Upper lobe of left lung (tissue), 6 donors: ENCODE results near the gene ROR2. TPM values are rescaled to one million over a fixed set of nuclear protein-coding genes. Genes with fewer than 3 reads are reported as not detected.

ENCODE experiments used
- ATAC-seq, 2 donors: fragments of 200-7000 bp; cut with Tn5 transposase; one replicate each; pipeline ENCODE4 v1.9.1; 2022; ENCODE audit warnings: mild to moderate bottlenecking in 2 of 2, moderate library complexity in 2 of 2; ENCODE audit not compliant: low FRiP score in 2 of 2
- DNase-seq, 2 donors: peaks; one replicate each; pipeline ENCODE4 v3.0.0-alpha.2; 2019 to 2020
- H3K27ac ChIP-seq, 4 donors: fragments of 200-600 bp; sonication (generic); one replicate each; pipeline ENCODE4 v1.5.1; 2016 to 2019
- H3K27me3 ChIP-seq, 4 donors: fragments of 200-600 bp; sonication (generic); one replicate each; pipeline ENCODE4 v1.5.1; 2017 to 2019
- H3K36me3 ChIP-seq, 4 donors: fragments of 200-600 bp; sonication (generic); one replicate each; pipeline ENCODE4 v1.5.1; 2016 to 2019
- H3K4me1 ChIP-seq, 4 donors: fragments of 200-600 bp; sonication (generic); one replicate each; pipeline ENCODE4 v1.5.1; 2018 to 2019
- H3K4me3 ChIP-seq, 4 donors: fragments of 200-600 bp; sonication (generic); one replicate each; pipeline ENCODE4 v1.5.1; 2017 to 2019; ENCODE audit warnings: mild to moderate bottlenecking in 2 of 4, moderate library complexity in 1 of 4
- H3K9me3 ChIP-seq, 4 donors: fragments of 200-600 bp; sonication (generic); one replicate each; pipeline ENCODE4 v1.5.1; 2018 to 2019
- EP300 ChIP-seq, 4 donors: sonication (generic); formaldehyde crosslinking; IDR thresholded peaks; one replicate each; pipeline ENCODE4 v1.5.1; 2017; ENCODE audit warnings: antibody characterized with exemption in 4 of 4, control low read depth in 2 of 4
- POLR2A ChIP-seq, 4 donors: fragments of 450-650 bp; IDR thresholded peaks; one replicate each; pipeline ENCODE4 v1.5.1; 2016 to 2017; ENCODE audit warnings: antibody characterized with exemption in 4 of 4, mild to moderate bottlenecking in 2 of 4
- POLR2AphosphoS5 ChIP-seq, 2 donors: sonication (generic); formaldehyde crosslinking; IDR thresholded peaks; one replicate each; pipeline ENCODE4 v1.5.1; 2017; ENCODE audit warnings: antibody characterized with exemption in 2 of 2
- WGBS, 2 donors: methylation state at CpG; one replicate each; pipeline ENCODE4 v1.1.5; 2017 to 2018; 5-methylcytosine and 5-hydroxymethylcytosine counted together
- total RNA-seq, 6 donors: library from RNA; depleted of rRNA in 4 of 6; stranded (reverse); fragments of >200 nt in 4 of 6; gene quantifications; one replicate each; pipeline versions ENCODE4 v1.1.0 to v1.2.1, GENCODE V29; 2016 to 2021
- TF ChIP-seq, protein P1 (sequence below), 6 experiments: fragments of 450-650 bp in 4 of 6; fragments of 200-600 bp in 2 of 6; sonication (generic) in 2 of 6; IDR thresholded peaks; one replicate each; pipeline ENCODE4 v1.5.1; 2016 to 2019; ENCODE audit warnings: antibody characterized with exemption in 6 of 6
- donor health status: DM: no; HTN: no; CAD: no; lungs with moderate emphysema.
- donor health status: DM: no; HTN: yes; CAD: no; lungs with severe emphysema.

Gene ROR2
- total RNA-seq, 6 donors from 2014 or later, result 2.7 to 8.1 (median 3.4) TPM

DNA sequence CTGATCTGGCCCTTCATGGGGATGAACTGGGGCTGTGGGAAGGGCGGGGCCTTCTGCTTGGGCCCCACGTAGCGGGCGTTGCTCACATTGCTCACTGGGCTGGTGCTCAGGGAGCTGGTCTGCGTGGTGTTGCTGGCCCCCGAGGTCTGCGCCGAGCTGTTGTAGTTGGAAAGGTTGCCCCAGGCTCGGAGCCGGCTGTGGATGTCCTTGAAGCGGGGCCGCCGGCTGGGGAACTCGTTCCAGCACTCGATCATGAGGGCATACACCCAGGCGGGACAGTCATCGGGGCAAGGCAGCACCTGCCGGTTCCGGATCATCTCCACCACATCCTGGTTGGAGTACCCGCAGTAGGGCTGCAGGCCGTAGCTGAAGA lies 226.0 kb downstream of the ROR2 start:
- Histone ChIP-seq H3K4me1 (no peaks in the 10 kb centered on the region), H3K27ac (no peak overlapping the region), H3K4me3 (no peak overlapping the region), H3K9me3 (no peaks in the 10 kb centered on the region), H3K27me3 (no peaks in the 10 kb centered on the region), H3K36me3 (no peaks in the 10 kb centered on the region)
- WGBS, 2 donors, result 92 to 98% methylated on average over 9 to 21 of the region's 21 CpGs
- DNase-seq (peak in 1 of 2 donors; percentile 77), ATAC-seq (no peak)
- no peak for TF ChIP-seq POLR2AphosphoS5 (IDR thresholded peaks at IDR 0.05)
- TF ChIP-seq, protein P1, sequence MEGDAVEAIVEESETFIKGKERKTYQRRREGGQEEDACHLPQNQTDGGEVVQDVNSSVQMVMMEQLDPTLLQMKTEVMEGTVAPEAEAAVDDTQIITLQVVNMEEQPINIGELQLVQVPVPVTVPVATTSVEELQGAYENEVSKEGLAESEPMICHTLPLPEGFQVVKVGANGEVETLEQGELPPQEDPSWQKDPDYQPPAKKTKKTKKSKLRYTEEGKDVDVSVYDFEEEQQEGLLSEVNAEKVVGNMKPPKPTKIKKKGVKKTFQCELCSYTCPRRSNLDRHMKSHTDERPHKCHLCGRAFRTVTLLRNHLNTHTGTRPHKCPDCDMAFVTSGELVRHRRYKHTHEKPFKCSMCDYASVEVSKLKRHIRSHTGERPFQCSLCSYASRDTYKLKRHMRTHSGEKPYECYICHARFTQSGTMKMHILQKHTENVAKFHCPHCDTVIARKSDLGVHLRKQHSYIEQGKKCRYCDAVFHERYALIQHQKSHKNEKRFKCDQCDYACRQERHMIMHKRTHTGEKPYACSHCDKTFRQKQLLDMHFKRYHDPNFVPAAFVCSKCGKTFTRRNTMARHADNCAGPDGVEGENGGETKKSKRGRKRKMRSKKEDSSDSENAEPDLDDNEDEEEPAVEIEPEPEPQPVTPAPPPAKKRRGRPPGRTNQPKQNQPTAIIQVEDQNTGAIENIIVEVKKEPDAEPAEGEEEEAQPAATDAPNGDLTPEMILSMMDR (IDR thresholded peaks at IDR 0.05), result no peak
- no peak for TF ChIP-seq POLR2A (IDR thresholded peaks at IDR 0.05)
- no peak for TF ChIP-seq EP300 (IDR thresholded peaks at IDR 0.05)

DNA sequence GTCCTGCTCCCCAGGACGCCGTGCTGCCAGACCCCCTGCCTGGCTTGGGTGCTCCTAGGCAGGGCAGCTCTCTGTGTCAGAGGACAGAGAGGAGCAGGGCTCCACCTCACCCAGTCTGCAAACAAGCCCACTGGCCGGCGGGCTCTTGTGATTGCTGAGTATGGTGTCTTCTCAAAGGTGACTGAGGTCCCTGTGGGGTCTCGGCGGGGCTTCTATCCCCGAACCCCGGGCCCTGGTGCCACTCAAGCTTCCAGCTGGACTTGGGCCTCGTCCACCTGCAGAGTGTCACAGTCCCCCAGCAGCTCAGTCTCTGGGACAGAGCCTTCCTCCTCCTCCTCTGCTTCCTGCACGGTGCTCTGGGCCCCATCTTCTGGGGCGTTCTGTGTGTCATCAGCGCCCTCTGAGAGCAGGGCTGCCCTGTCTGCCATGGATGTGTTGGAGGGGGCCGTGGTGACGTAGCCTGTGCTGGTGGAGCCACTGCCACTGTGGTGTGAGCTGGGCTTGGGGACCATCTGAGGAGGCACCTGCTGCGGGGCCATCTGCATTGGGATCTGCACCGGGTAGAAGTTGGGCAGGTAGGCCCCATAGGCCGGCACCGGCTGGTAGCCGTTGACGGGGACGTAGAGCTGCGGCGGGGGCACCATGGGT lies 226.5 kb downstream of the ROR2 start:
- TF ChIP-seq, protein P1 (IDR thresholded peaks at IDR 0.05), result no peak
- Histone ChIP-seq H3K36me3 (no peaks in the 10 kb centered on the region), H3K27ac (no peak overlapping the region), H3K9me3 (no peaks in the 10 kb centered on the region), H3K4me3 (no peak overlapping the region), H3K27me3 (no peaks in the 10 kb centered on the region), H3K4me1 (no peaks in the 10 kb centered on the region)
- DNase-seq (peak; percentile 18 to 71), ATAC-seq (no peak)
- WGBS, 2 donors, result 80 to 85% methylated on average over 4 to 20 of the region's 23 CpGs

DNA sequence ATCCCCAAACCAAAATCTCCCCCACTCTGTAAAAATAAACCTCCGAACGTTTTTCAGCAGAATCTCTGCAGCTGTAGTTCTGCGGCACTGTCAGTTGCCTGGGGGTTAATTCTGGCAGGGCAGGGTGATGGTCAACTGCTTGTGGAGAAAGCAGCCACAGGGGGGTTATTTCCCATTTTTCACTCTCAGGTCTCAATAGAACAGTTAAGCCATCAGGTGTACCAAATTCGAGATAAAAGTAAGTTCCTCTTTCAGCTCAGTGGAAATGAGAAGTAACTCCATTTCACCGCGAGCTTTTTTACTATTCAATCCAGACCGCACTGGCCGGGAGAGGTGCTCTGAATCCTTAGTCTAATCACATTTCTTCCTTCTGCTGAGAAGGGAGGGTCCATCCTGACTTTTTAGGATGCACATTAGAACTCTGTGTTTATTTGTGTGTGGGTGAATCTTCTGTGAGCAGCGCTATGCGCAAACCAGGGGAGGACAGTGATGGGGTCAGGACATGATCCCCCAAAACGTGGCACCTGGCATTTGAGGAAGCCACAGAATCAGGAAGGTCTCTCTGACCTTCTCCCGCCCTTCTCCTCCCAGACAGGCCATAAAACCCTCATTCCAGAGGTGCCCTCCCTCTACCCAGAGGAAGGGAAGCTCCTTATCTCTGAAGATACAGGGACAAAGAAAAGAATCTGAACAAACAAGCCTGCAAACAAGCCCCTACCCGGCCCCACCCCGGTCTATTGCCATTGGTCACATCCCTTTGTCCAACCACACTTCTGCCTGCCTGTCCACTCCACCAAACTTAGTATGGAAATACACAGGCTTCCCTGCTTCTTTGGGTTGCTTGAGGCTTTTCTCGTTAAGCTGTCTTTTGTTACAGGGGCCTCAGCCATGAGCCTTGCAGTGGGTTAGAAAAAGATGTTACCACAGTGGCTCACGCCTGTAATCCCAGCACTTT lies 229.0 kb downstream of the ROR2 start:
- H3K27ac ChIP-seq, result no peak overlapping the region
- DNase-seq (no peak), ATAC-seq (no peak)
- no peak overlapping the region for H3K4me3 ChIP-seq
- H3K4me1 ChIP-seq, result no peaks in the 10 kb centered on the region
- no peaks in the 10 kb centered on the region for H3K9me3 ChIP-seq
- no peaks in the 10 kb centered on the region for H3K27me3 ChIP-seq
- 57 to 69% methylated on average over 16 of the region's 16 CpGs for WGBS, 2 donors
- no peak for TF ChIP-seq POLR2A (IDR thresholded peaks at IDR 0.05)
- no peak for TF ChIP-seq EP300 (IDR thresholded peaks at IDR 0.05)
- TF ChIP-seq POLR2AphosphoS5 (IDR thresholded peaks at IDR 0.05), result no peak
- TF ChIP-seq, protein P1 (IDR thresholded peaks at IDR 0.05), result no peak
- no peaks in the 10 kb centered on the region for H3K36me3 ChIP-seq

DNA sequence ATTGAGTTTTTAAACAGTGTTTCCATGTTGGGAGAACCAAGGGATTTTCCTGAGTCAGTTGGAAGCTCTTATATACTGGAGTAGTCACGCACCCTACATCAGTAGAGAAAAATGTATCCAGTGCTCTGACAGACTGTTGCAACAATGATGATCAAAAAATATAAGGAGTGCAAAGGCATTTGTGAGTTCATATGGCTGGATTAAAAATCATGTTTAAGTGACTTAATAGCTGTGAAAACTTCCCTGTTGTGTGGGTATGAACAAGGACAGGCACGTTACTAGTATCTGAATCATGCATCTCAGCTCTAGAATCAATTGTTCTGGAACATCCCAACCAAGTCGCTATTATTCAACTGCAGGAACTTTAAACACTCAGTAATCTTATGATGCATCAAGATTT lies 229.7 kb downstream of the ROR2 start:
- no peak overlapping the region for H3K27ac ChIP-seq
- H3K9me3 ChIP-seq, result no peaks in the 10 kb centered on the region
- no peaks in the 10 kb centered on the region for H3K4me1 ChIP-seq
- H3K27me3 ChIP-seq, result no peaks in the 10 kb centered on the region
- WGBS, 2 donors, result 68 to 73% methylated on average over 3 of the region's 3 CpGs
- TF ChIP-seq POLR2AphosphoS5 (IDR thresholded peaks at IDR 0.05), result no peak
- TF ChIP-seq EP300 (IDR thresholded peaks at IDR 0.05), result no peak
- TF ChIP-seq, protein P1 (IDR thresholded peaks at IDR 0.05), result no peak
- H3K36me3 ChIP-seq, result no peaks in the 10 kb centered on the region
- H3K4me3 ChIP-seq, result no peak overlapping the region
- no peak for DNase-seq
- ATAC-seq, result no peak
